Stimulated activated CD4-positive, alpha-beta T cell treated with anti-CD3 and anti-CD28 coated beads, Interleukin-15, amount 100 ng/mL, for 24 hours (primary cell): ENCODE measurements around the gene KCNK6.
A peak's percentile ranks its signal among the peaks of the same experiment; 100 is the strongest.
"Not testable (repeated sequence)": the region's sequence is repeated elsewhere in the genome, so short reads cannot be mapped to it uniquely, and the experiment has no call there.

ENCODE experiments used
- DNase-seq: peaks from one replicate; pipeline ENCODE4 v3.0.0-alpha.2; 2020

The KCNK6 gene

GRCh38 chr19:38324431-38324830, 4.8 kb downstream of the KCNK6 start:
- no peak for DNase-seq

DNA sequence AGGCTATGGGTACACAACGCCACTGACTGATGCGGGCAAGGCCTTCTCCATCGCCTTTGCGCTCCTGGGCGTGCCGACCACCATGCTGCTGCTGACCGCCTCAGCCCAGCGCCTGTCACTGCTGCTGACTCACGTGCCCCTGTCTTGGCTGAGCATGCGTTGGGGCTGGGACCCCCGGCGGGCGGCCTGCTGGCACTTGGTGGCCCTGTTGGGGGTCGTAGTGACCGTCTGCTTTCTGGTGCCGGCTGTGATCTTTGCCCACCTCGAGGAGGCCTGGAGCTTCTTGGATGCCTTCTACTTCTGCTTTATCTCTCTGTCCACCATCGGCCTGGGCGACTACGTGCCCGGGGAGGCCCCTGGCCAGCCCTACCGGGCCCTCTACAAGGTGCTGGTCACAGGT, 6.9 kb downstream of the KCNK6 start:
- no peak for DNase-seq

DNA sequence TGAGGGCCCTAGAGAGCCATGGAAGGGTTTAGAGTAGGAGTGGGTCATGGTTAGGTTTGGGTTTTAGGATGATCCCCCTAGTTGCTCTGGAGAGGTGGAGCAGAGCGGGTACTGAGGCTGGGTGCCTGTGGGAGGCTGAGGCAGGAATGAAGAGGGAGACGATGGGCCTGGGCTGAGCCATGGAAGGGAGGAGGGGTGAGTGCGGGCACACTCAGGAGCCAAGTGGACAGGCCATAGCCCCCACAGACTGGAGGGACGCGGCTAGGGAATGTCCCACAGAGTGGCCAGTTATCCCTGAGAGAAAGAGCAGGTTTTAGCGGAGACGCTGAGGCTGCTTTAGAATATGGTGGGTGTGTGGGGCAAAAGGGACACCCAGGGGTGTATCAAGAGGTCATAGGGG, 10.0 kb downstream of the KCNK6 start:
- DNase-seq, result no peak

GRCh38 chr19:38331728-38332127, 12.1 kb downstream of the KCNK6 start:
- no peak for DNase-seq

- DNase-seq, result no peak
These were observed 13.6 kb downstream of the KCNK6 start for GRCh38 chr19:38333245-38333644.

GRCh38 chr19:38335949-38336637, 16.4 kb downstream of the KCNK6 start:
- peak; percentile 98 for DNase-seq

DNA sequence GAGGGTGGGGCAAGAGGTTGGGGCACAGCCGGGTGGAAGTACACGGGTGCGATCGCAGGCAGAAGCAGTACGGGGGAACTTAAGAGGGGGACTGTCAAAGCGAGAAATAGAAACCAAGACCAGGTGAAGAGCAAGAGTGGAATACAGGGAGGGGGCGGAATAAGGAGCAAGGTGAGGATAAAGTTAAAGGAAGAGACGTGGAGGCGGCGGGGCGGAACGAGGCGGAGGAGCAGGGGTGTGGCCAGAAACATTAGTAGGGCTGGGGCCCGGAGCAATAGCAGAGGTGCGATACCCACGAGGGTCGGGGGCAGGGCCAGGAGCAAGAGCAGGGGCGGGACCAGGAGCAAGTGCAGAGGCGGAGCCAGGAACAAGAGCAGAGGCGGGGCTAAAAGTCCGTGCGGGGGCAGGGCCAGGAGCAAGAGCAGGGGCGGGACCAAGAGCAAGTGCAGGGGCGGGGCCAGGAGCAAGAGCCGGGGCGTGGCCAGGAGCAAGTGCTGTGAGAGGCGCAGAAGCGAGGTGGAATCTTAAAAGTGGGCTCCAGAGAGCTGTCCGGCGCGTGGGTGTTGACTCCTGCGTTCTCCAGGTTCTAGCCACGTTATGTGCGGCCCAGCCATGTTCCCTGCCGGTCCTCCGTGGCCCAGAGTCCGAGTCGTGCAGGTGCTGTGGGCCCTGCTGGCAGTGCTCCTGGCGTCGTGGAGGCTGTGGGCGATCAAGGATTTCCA, 17.2 kb downstream of the KCNK6 start:
- DNase-seq, result peak; percentile 97

- DNase-seq, result no peak
These were observed 17.7 kb downstream of the KCNK6 start for GRCh38 chr19:38337360-38337653.

- not testable (repeated sequence) for DNase-seq
These were observed 19.4 kb downstream of the KCNK6 start for GRCh38 chr19:38339011-38339410.

GRCh38 chr19:38340927-38341326, 21.3 kb downstream of the KCNK6 start:
- DNase-seq, result no peak

DNA sequence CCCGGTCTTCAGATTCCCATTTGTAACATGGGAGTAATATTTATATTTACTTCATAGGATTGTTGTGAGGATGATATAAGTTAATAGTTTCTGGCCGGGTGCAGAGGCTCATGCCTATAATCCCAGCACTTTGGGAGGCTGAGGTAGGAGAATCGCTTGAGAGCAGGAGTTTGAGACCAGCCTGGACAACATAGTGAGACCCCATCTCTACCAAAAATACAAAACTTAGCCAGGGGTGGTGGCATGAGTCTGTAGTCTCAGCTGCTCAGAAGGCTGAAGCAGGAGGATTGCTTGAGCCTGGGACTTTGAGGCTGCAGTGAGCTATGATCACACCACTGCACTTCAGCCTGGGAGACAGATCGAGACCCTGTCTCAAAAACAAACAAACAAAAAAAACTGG, 27.2 kb downstream of the KCNK6 start:
- DNase-seq, result no peak

DNA sequence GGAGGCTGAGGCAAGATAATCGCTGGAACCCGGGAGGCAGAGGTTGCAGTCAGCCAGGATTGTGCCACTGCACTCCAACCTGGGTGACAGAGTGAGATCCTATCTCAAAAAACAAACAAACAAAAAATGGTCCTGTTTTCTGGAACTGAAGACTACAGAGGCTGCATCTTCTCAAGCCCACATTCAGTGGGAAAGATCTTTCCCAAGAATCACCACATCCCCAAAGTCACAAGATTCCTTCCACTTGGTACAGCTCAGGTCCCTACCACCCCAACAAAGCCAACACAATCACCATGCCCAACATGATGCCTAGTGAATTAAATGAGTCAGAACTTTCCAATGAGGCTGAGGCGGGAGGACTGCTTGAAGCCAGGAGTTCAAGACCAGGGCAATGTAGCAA, 31.2 kb downstream of the KCNK6 start:
- no peak for DNase-seq

DNA sequence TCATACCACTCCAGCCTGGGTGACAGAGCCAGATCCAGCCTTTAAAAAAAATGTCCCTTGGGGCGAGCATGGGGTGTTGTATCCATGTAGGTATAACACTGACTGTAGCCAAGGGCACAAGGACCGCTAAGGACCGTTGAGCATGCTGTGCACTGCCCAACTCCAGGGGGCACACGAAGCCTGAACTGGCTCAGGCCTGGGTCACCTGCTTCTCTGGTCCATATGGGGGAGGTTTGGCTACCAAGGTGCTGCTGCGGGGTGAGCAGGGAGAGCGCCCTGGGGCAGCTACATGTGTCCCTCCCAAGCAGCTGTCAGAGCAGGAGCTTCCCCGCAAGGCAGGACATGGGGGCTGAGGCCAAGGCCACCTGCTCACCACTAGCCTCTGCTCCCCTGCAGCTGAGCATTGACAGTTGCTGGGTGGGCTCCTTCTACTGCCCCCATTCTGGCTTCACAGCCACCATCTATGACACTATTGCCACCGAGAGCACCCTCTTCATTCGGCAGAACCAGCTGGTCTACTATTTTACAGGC, 32.3 kb downstream of the KCNK6 start:
- DNase-seq, result no peak

GRCh38 chr19:38352611-38353010, 33.0 kb downstream of the KCNK6 start:
- no peak for DNase-seq

DNA sequence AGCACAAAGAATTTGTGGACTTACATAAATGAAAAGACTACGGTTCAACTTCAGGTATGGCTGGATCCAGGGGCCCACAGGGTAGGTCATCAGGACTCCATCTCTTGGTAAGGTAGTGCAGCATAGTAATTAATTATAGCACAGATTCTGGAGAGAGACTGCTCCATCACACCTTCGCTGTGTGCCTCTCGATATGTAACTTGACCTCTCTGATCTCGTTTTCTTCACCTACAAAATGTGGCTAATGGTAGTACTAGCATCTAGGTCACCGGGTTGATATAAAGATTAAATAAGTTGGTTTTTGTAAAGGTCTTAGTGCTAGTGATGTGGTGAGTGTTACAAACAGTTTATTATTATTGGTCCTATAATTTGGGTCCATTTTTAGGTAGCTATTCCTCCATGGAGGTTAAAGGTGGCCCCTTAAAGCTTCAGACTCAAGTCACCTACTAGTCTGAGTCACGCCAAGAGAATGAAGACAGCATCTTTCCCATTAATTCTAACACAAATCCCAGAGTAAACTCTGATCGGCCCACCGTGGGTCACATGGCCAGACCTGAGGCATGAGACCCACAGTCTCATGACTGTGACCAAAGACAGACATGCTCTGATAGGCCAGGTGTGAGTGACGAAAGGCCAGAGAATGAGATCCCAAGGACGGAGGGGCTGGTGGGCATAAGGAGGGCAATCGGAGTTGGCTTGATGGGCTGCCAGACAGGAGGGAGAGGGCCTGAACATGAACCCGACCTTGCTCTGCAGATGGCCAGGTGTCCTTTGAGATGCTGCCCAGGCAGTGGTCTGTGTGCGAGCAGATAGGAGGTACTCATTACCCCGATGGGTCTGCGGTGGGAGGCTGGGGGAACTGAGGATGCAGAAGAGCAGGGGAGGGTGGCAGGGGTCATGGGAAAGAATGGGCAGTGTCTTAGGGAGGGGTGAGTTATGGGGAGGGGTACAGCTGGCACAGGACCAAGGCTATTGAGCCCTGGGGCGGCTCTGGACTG, 36.4 kb downstream of the KCNK6 start:
- DNase-seq, result no peak

DNA sequence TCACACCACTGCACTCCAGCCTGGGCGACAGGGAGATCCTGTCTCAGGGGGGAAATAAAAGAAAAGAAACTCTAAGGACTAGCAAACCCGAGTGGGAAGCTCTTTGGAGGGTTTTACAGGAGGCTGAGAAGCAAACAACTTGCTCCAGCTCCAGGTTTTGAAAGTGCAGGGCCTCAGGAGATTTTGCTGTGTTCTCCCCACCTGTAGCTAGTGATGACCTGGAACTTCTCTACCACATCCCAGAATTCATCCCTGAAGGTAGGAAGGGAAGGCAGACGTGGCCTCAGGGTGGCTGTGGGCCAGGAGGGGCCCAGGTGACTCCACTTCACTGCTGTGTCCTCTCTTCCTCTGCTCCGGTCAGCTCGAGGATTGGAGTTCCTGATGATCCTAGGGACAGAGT, 38.4 kb downstream of the KCNK6 start:
- DNase-seq, result no peak

- DNase-seq, result no peak
These were observed 39.8 kb downstream of the KCNK6 start for GRCh38 chr19:38359242-38360021.

GRCh38 chr19:38360351-38360750, 40.7 kb downstream of the KCNK6 start:
- no peak for DNase-seq

GRCh38 chr19:38360839-38361631, 41.4 kb downstream of the KCNK6 start:
- DNase-seq, result no peak

- peak; percentile 89 for DNase-seq
These were observed 42.0 kb downstream of the KCNK6 start for GRCh38 chr19:38361633-38362075.
